Pons (tissue), 1 donor: ENCODE results near the gene ACOT6.
A peak's percentile ranks its signal among the peaks of the same experiment; 100 is the strongest.
"Not testable (repeated sequence)": the region's sequence is repeated elsewhere in the genome, so short reads cannot be mapped to it uniquely, and the experiment has no call there.

Experiments
- DNase-seq: peaks from one replicate; pipeline ENCODE4 v3.0.0-alpha.2; 2016; ENCODE audit warnings: low spot score

Gene ACOT6, protein sequence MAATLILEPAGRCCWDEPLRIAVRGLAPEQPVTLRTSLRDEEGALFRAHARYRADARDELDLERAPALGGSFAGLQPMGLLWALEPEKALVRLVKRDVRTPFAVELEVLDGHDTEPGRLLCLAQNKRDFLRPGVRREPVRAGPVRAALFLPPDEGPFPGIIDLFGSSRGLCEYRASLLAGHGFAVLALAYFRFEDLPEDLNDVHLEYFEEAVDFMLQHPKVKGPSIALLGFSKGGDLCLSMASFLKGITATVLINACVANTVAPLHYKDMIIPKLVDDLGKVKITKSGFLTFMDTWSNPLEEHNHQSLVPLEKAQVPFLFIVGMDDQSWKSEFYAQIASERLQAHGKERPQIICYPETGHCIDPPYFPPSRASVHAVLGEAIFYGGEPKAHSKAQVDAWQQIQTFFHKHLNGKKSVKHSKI

DNA sequence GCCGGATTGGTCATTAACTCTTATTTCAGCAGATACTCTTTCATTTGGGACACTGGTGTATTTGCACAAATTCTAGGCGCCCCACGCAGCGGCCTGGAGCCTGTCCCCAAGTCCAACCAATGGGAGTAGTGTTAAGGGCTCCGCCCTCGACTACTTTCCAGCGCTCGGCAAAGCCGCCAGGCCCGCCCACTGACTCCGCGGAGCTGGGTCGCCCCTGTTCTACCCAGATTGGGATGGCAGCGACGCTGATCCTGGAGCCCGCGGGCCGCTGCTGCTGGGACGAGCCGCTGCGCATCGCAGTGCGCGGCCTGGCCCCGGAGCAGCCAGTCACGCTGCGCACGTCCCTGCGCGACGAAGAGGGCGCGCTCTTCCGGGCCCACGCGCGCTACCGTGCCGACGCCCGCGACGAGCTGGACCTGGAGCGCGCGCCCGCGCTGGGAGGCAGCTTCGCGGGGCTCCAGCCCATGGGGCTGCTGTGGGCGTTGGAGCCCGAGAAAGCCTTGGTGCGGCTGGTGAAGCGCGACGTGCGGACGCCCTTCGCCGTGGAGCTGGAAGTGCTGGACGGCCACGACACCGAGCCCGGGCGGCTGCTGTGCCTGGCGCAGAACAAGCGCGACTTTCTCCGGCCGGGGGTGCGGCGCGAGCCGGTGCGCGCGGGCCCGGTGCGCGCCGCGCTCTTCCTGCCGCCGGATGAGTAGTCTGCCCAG is at the start of gene ACOT6:
Gene ACOT6 (plus strand): TSS at position 179 of the 707 bp plus-strand sequence. CDS start 55 bp downstream, at position 234.
- peak; percentile 12 for DNase-seq

- not testable (repeated sequence) for DNase-seq
Measured at GRCh38 chr14:73562696-73563095, 49.6 kb upstream of the ACOT6 start.

DNA sequence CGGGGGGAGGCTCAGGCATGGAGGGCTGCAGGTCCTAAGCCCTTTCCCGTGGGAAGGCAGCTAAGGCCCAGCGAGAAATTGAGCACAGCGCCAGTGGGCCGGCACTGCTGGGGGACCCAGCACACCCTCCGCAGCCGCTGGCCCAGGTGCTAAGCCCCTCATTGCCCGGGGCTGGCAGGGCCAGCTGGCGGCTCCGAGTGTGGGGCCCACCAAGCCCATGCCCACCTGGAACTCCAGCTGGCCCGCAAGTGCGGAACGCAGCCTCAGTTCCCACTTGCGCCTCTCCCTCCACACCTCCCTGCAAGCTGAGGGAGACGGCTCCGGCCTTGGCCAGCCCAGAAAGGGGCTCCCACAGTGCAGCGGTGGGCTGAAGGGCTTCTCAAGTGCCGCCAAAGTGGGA is 45.9 kb upstream of the ACOT6 start:
- not testable (repeated sequence) for DNase-seq

- DNase-seq = not testable (repeated sequence)
Measured at GRCh38 chr14:73566935-73567334, 45.4 kb upstream of the ACOT6 start.

GRCh38 chr14:73567358-73567757 is 45.0 kb upstream of the ACOT6 start:
- DNase-seq = no peak

GRCh38 chr14:73567951-73568885 is 44.1 kb upstream of the ACOT6 start:
- DNase-seq = no peak

DNA sequence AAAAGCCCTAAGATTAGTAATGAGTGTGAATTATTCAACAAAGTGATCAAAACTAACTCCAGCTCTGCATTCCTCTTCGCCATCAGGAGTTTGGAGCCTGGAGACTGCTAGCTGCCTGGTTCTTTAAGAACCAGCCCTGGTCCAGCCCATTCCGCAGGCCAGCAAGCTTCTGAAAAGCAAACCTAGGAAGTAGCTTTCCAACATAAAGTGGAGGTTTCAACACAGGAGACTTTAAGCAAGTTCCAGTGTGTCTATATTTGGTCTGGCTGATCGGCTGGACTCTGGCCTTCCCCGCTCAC is 43.5 kb upstream of the ACOT6 start:
- DNase-seq = peak; percentile 12

GRCh38 chr14:73569185-73569958 is 42.9 kb upstream of the ACOT6 start, which contains the start of gene ACOT2:
ACOT2 (plus strand) TSS chr14:73569213; CDS start chr14:73569241, 28 bp downstream.
- peak; percentile 71 for DNase-seq

GRCh38 chr14:73570913-73571312 is 41.4 kb upstream of the ACOT6 start:
- peak; percentile 19 for DNase-seq

GRCh38 chr14:73573034-73573433 is 39.3 kb upstream of the ACOT6 start:
- DNase-seq = not testable (repeated sequence)

DNA sequence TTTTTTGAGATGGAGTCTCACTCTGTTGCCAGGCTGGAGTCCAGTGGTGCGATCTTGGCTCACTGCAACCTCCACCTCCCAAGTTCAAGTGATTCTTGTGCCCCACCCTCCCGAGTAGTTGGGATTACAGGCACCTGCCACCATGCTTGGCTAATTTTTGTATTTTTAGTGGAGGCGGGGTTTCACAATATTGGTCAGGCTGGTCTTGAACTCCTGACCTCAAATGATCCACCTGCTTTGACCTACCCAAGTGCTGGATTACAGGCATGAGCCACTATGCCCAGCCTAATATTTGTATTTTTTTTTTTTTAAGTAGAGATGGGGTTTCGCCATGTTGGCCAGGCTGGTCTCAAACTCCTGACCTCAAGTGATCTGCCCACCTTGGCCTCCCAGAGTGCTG is 38.6 kb upstream of the ACOT6 start:
- not testable (repeated sequence) for DNase-seq

DNA sequence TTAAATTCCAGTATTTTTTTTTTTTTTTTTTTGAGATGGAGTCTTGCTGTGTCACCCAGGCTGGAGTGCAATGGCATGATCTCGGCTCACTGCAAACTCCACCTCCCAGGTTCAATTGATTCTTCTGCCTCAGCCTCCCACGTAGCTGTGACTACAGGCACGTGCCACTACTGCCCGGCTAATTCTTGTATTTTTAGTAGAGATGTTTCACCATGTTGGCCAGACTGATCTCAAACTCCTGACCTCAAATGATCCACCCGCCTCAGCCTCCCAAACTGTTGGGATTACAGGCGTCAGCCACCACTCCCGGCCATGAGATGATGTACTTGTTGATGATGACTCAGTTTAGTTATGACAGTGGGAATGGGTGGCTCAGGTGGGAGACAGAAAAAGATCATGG is 38.1 kb upstream of the ACOT6 start:
- not testable (repeated sequence) for DNase-seq

DNA sequence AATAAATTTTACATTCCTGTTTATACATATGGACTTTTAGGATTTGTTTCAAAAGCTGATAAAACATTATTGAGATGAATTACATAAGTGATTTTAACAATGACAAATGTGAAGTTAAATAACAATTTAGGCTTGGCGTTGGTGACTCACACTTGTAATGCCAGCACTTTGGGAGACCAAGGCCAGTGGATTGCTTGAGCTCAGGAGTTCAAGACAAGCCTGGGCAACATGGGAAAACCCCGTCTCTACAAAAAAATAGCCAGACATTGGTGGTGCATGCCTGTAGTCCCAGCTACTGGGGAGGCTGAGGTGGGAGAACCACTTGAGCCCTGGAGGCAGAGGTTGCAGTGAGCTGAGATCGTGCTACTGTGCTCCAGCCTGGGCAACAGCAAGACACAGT is 35.9 kb upstream of the ACOT6 start:
- DNase-seq = no peak

GRCh38 chr14:73577214-73577613 is 35.1 kb upstream of the ACOT6 start:
- not testable (repeated sequence) for DNase-seq

DNA sequence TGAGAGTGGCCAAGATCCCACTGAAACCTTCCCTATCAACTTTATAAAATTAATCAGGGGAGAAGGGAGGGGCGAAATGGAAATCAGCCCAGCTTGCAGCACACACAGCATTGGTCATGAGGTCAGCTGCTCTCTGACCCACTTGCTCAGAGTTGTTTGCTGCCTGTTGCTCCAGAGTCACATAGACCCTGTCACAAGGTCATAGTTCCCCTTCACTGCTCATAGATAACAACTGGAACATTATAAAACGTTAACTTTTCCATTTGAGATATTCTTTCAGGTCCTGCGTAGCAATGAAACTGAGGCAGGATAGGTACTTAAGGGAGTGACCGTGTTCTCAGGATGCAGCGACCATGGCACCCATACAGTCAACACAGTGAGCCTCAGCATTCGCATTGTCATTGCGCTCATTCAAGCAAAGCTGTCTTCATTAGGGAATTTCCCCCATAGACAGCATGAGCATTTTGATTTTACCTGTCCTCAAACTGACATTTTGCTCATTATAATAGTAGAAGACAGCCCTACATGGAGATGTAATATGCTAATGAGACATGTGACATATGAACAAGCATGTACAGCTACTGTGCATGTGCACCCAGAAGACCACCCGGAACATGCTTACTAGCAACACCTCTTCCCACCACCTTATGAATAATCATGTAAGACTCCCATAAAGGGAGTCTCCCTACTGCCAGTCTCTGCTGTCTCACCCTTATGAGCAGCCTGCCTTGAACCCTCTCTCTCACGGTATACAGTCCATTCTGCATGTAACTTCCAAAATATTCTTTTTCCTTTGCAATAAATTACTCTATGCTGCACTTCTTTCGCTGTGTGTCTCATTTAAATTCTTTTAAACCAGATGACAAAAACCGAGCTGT is 30.0 kb upstream of the ACOT6 start:
- DNase-seq = not testable (repeated sequence)

GRCh38 chr14:73588695-73589094 is 23.6 kb upstream of the ACOT6 start:
- DNase-seq = no peak

GRCh38 chr14:73589116-73589515 is 23.2 kb upstream of the ACOT6 start:
- DNase-seq = no peak

GRCh38 chr14:73590673-73591004 is 21.7 kb upstream of the ACOT6 start:
- DNase-seq = not testable (repeated sequence)

- no peak for DNase-seq
Measured at GRCh38 chr14:73591690-73592449, 20.4 kb upstream of the ACOT6 start, which contains the start of gene ACOT4. ACOT4 (plus strand) TSS chr14:73591873; CDS start chr14:73591960, 87 bp downstream.

- no peak for DNase-seq
Measured at GRCh38 chr14:73594491-73594890, 17.8 kb upstream of the ACOT6 start.
